Raji (cell line): ENCODE data around the gene CCDC186.

Experiments
- POLR2A ChIP-seq: IDR thresholded peaks from 2 replicates; pipeline ENCODE4 v1.6.1; 2011; ENCODE audit warnings: low read depth, low read length, control low read depth; ENCODE audit not compliant: insufficient read depth

The CCDC186 gene

GRCh38 chr10:114181971-114182370, 8.0 kb upstream of the CCDC186 start:
- no peak for TF ChIP-seq POLR2A

DNA sequence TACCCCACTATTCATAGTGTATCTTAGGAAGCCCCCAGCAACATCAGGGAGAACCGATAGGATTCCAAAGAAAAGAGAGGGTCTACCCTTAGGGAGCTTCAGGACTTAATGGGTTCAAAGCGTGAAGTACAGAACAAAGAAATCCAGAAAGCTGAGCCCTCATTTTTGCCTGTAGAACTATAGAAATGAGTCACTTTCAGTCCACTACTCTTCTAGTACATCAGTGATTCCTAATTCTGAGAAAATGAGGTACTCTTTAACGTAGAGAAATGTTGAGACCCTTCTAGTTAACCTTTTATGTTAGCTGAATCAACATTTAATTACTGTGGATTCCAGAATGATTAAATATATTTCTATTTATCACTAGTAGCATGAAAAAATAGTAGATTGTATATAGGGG, 6.9 kb upstream of the CCDC186 start:
- no peak for TF ChIP-seq POLR2A

GRCh38 chr10:114179747-114180146, 5.7 kb upstream of the CCDC186 start:
- TF ChIP-seq POLR2A = no peak

- no peak for TF ChIP-seq POLR2A
These were observed 5.1 kb upstream of the CCDC186 start, which contains the start of gene TDRD1 for GRCh38 chr10:114179148-114179547. Gene TDRD1, plus strand, starts transcription at chr10:114179353. Its CDS starts 8,479 bp downstream, at chr10:114187832.

GRCh38 chr10:114176511-114176910, 2.5 kb upstream of the CCDC186 start:
- TF ChIP-seq POLR2A = no peak

DNA sequence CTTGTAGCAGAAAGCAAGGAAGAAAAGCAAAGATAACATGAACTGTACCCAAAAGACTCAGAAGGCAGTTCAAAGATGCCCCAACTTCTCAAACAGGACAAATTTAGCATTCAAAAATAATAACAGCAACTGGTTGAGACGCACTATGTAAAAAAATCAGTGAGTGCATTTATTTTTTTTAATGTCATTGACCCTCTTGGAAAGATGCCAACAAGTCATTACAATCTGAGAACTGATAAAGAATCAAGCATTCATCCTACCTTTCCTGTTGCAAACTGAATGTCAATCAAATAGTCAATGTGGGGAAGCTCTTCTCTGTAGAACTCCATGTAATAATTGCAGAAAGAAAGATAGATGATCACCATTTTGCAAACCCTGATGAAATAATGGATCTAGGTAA, 1.7 kb upstream of the CCDC186 start:
- TF ChIP-seq POLR2A = no peak

DNA sequence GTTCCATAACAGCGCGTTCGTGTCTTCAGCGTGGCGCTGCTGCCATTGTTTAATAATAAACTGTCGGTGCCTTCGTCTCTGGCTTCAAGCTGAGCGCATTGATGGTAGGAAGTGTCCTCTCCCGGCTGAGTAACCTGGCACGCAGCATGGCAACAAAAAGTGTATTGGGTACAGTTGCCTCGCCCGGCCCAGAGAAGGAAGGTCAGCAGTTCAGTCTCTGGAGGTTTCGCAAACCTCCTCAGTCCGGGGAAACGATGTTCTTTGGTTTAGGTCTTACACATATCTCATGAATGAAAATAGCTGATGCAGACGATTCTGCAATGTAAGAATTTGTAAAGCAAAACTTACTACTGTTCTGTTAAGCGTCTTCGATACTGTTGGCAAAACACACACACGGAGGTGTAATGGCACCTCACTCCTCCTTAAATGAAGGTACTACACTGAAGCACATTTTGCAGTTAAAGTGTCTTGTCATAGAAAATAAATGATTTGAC, 739 bp upstream of the CCDC186 start:
- no peak for TF ChIP-seq POLR2A

DNA sequence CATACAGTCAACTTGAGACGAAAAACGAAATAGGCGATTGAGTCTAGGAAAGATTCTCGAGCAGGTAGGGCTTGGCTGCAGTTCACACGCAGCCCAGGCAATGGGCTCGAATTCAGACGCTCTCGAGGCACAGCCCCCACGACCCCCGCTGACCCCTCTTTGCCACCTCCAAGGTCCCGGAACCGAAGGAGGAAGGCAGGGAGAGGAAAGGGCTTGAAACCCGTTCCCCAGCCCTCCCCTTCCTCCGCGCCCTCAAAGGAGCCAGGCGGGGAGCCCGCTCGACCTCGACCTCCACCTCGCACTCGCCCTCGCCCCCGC, 441 bp downstream of the CCDC186 start:
- no peak for TF ChIP-seq POLR2A

DNA sequence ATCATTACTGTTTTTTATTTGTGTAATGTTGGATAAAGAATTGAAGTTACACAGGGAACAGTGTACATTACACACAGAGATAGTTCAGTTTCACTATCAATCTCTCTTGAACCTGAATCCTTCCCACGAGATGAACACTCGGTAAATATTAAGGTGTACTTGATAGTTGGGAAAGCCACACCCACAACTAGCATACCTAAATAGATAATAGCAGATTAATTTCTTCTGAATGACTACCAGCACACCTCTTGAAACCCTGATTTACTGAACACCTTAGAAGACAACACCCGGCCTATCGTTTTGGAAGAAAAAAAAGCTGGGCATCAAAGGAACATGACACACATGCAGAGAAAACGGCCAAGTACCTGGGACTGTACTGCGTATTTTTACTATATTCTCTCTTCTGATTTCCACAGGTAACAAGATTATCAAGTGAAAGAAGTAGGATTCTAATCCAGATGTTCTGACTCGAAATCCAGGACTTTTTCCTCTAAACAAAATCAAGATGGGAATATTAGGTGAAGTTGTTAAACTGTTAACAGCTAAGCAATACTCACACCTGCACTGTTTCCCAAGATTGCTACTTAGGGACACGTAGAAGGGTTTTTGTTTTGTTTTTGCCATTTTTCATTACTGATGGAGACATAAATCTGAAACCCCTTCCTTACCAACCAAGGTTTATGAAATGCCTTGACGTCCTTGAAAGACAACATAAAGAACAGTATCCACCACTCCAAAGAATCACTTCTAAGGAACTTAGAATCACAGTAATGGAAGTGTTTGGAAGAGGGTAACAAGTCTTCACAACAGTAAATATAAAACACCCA, 1.0 kb downstream of the CCDC186 start:
- no peak for TF ChIP-seq POLR2A

DNA sequence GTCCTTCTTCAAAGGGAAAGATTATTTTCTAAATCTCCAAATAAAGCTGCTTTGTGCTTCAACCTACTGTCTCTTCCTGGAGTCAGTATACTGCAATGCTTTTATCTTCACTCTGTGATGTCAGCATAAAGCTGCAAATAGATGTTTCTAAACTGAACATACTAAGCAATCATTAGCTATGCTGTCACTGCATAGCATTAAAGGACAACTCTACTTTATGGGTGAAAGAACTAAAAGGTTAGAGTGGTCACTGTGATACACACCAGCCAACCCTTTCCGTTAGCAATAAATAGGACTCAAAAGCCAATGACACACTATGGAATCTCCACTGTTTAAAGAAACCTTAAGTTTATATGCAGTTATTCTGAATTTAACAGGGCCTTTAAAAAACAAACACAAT, 1.8 kb downstream of the CCDC186 start:
- TF ChIP-seq POLR2A = no peak

GRCh38 chr10:114168450-114169009, 5.5 kb downstream of the CCDC186 start:
- no peak for TF ChIP-seq POLR2A

- no peak for TF ChIP-seq POLR2A
These were observed 6.0 kb downstream of the CCDC186 start for GRCh38 chr10:114167985-114168384.

GRCh38 chr10:114166494-114166893, 7.5 kb downstream of the CCDC186 start:
- no peak for TF ChIP-seq POLR2A

DNA sequence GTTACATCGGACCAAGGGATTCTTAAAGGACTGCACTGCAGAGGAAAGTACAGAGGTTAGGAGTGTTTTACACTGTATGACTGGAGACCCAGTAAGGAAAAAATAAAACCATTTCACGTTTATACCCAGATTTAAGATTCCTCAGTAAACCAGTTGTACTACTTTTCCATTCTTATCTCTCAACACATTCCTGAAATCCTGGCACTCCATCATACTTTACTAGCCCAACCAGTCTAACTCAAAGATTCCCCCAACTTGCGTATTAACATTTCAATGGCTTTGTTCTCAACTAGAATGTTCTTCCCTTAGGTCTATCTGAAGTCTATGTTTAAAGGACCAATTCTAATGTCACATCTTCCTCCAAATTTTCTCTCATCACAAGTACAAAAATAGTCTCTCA, 8.0 kb downstream of the CCDC186 start:
- no peak for TF ChIP-seq POLR2A

- no peak for TF ChIP-seq POLR2A
These were observed 10.9 kb downstream of the CCDC186 start for GRCh38 chr10:114163062-114163461.

- no peak for TF ChIP-seq POLR2A
These were observed 16.1 kb downstream of the CCDC186 start for GRCh38 chr10:114157912-114158311.

DNA sequence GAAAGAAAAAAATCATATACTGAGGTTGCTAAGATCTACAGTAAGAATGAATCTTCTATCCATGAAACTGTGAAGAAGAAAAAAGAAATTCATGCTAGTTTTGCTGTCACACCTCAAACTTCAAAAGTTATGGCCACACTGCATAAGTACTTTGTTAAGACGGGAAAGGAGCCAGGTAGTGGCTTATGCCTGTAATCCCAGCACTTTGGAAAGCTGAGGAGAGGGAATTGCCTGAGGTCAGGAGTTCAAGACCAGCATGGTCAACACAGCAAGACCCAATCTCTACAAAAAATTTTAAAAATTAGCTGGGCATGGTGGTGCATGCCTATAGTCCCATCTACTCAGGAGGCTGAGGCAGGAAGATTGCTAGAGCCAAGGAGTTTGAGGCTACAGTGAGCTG, 22.1 kb downstream of the CCDC186 start:
- TF ChIP-seq POLR2A = no peak

GRCh38 chr10:114151486-114151885, 22.5 kb downstream of the CCDC186 start:
- TF ChIP-seq POLR2A = no peak
